IMR-90 (cell line): ENCODE results near the gene MARCHF9. TPM values are rescaled to one million over a fixed set of nuclear protein-coding genes. Genes with fewer than 3 reads are reported as not detected.

Experiments
- ATAC-seq: fragments of 200-7000 bp; cut with Tn5 transposase; 2 replicates; pipeline ENCODE4 v1.9.1; 2020; ENCODE audit warnings: low read depth, mild to moderate bottlenecking, moderate library complexity
- BruUV-seq: library from RNA; stranded (reverse); fragments of 400-500 nt; replicated peaks from 2 replicates; lab custom pipeline; 2021; lab: Mats Ljungman, UMichigan
- CTCF ChIA-PET: fragments of 300-600 bp; formaldehyde crosslinking; extraction: SDS; loops from one replicate; lab custom pipeline; 2021; ENCODE audit warnings: antibody characterized with exemption; lab: Yijun Ruan, JAX
- POLR2A ChIA-PET: fragments of 300-600 bp; sonication (Branson Sonifier 250); formaldehyde crosslinking; loops from one replicate; lab custom pipeline; 2022; ENCODE audit warnings: antibody characterized with exemption; ENCODE audit not compliant: unreplicated experiment; lab: Charles Lee
- DNase-seq: peaks from one replicate; pipeline ENCODE4 v3.0.0; 2013
- H2AFZ ChIP-seq: replicated peaks from 2 replicates; pipeline ENCODE3; 2013; ENCODE audit warnings: low read length, mild to moderate bottlenecking; ENCODE audit not compliant: poor library complexity
- H2AK5ac ChIP-seq: 2 replicates; pipeline ENCODE4 v1.6.1; 2013; ENCODE audit warnings: low read depth, low read length, inconsistent platforms
- H2AK9ac ChIP-seq: replicated peaks from 2 replicates; pipeline ENCODE3; 2013; ENCODE audit warnings: mild to moderate bottlenecking, low read depth, low read length, moderate library complexity; ENCODE audit not compliant: poor library complexity
- H2BK120ac ChIP-seq: 2 replicates; pipeline ENCODE4 v1.6.1; 2013; ENCODE audit warnings: low read depth, low read length, inconsistent platforms
- H2BK15ac ChIP-seq: 3 replicates; pipeline ENCODE4 v1.6.1; 2013; ENCODE audit warnings: low read depth, low read length, inconsistent platforms
- H2BK20ac ChIP-seq: 2 replicates; pipeline ENCODE4 v1.6.1; 2013; ENCODE audit warnings: low read depth, mild to moderate bottlenecking, inconsistent platforms, low read length, moderate library complexity
- H2BK5ac ChIP-seq: 2 replicates; pipeline ENCODE4 v1.6.1; 2013; ENCODE audit warnings: mild to moderate bottlenecking, low read depth, low read length, inconsistent platforms; ENCODE audit not compliant: poor library complexity, severe bottlenecking
- H3K14ac ChIP-seq: replicated peaks from 2 replicates; pipeline ENCODE4 v1.6.1; 2013; ENCODE audit warnings: low read depth, low read length, inconsistent platforms
- H3K18ac ChIP-seq: 2 replicates; pipeline ENCODE4 v1.6.1; 2013; ENCODE audit warnings: low read depth, low read length, control low read depth
- H3K23ac ChIP-seq: 2 replicates; pipeline ENCODE4 v1.6.1; 2013; ENCODE audit warnings: low read depth, low read length, inconsistent platforms
- H3K27ac ChIP-seq: 2 replicates; pipeline ENCODE4 v1.5.1; 2013; ENCODE audit warnings: mild to moderate bottlenecking, control low read depth, low read length; ENCODE audit not compliant: insufficient read depth
- H3K27me3 ChIP-seq: 2 replicates; pipeline ENCODE4 v1.6.1; 2013; ENCODE audit warnings: low read length; ENCODE audit not compliant: control insufficient read depth, insufficient read depth
- H3K36me3 ChIP-seq: 2 replicates; pipeline ENCODE4 v1.6.1; 2013; ENCODE audit warnings: low read length, mixed read lengths; ENCODE audit not compliant: control insufficient read depth, insufficient read depth
- H3K4ac ChIP-seq: 2 replicates; pipeline ENCODE4 v1.6.1; 2013; ENCODE audit warnings: low read depth, low read length, inconsistent platforms
- H3K4me1 ChIP-seq: 2 replicates; pipeline ENCODE4 v1.6.1; 2013; ENCODE audit warnings: low read length, mixed read lengths; ENCODE audit not compliant: control insufficient read depth, insufficient read depth
- H3K4me2 ChIP-seq: 2 replicates; pipeline ENCODE4 v1.6.1; 2013; ENCODE audit warnings: low read depth, mild to moderate bottlenecking, control low read depth, low read length, moderate library complexity
- H3K4me3 ChIP-seq: 2 replicates; pipeline ENCODE4 v1.5.1; 2013; ENCODE audit warnings: low read depth, mild to moderate bottlenecking, control low read depth, low read length, moderate library complexity; ENCODE audit not compliant: insufficient read depth
- H3K56ac ChIP-seq: 2 replicates; pipeline ENCODE4 v1.6.1; 2013; ENCODE audit warnings: low read length, inconsistent platforms; ENCODE audit not compliant: insufficient read depth; ENCODE audit errors: extremely low read depth
- H3K79me1 ChIP-seq, 2 experiments: 2 replicates each; pipeline ENCODE4 v1.6.1; 2013; ENCODE audit warnings: low read length in 2 of 2, inconsistent platforms in 1 of 2, low read depth in 1 of 2
- H3K9ac ChIP-seq: 2 replicates; pipeline ENCODE4 v1.6.1; 2013; ENCODE audit warnings: low read depth, low read length, control low read depth
- H3K9me1 ChIP-seq: 2 replicates; pipeline ENCODE4 v1.6.1; 2013; ENCODE audit warnings: low read length, inconsistent platforms; ENCODE audit not compliant: insufficient read depth
- H3K9me3 ChIP-seq: 2 replicates; pipeline ENCODE4 v1.6.1; 2013; ENCODE audit warnings: low read length; ENCODE audit not compliant: control insufficient read depth, insufficient read depth
- H4K20me1 ChIP-seq: 2 replicates; pipeline ENCODE4 v1.6.1; 2013; ENCODE audit warnings: low read length, inconsistent platforms; ENCODE audit not compliant: insufficient read depth
- H4K5ac ChIP-seq: 2 replicates; pipeline ENCODE4 v1.6.1; 2013; ENCODE audit warnings: mild to moderate bottlenecking, low read depth, low read length, control low read depth
- H4K8ac ChIP-seq, 2 experiments: 2 replicates each; pipeline ENCODE4 v1.6.1; 2013; ENCODE audit warnings: low read depth in 2 of 2, low read length in 2 of 2, control low read depth in 1 of 2, inconsistent platforms in 1 of 2
- H4K91ac ChIP-seq: 2 replicates; pipeline ENCODE4 v1.6.1; 2013; ENCODE audit warnings: low read depth, low read length, inconsistent platforms; ENCODE audit not compliant: insufficient read depth
- CEBPB ChIP-seq: IDR thresholded peaks from 2 replicates; pipeline ENCODE4 v1.6.1; 2012; ENCODE audit warnings: low read depth, low read length, improper control_type of control experiment
- MAFK ChIP-seq: IDR thresholded peaks from 2 replicates; pipeline ENCODE4 v1.6.1; 2012; ENCODE audit warnings: low read depth, low read length, improper control_type of control experiment
- MAZ ChIP-seq: IDR thresholded peaks from 2 replicates; pipeline ENCODE4 v1.6.1; 2012; ENCODE audit warnings: low read depth, mild to moderate bottlenecking, low read length, improper control_type of control experiment, moderate library complexity, borderline replicate concordance
- RFX5 ChIP-seq: IDR thresholded peaks from 2 replicates; pipeline ENCODE4 v1.8.0; 2012; ENCODE audit warnings: low read depth, mild to moderate bottlenecking, low read length, moderate library complexity
- SMC3 ChIP-seq: fragments of 150-350 bp; IDR thresholded peaks from 2 replicates; pipeline ENCODE4 v1.6.1; 2016; ENCODE audit warnings: low read depth, mild to moderate bottlenecking, antibody characterized with exemption, low read length, moderate library complexity
- WGBS, 2 experiments: methylation state at CpG; one replicate each; pipeline versions ENCODE4 v1.1.5 to v1.1.7; 2013; ENCODE audit warnings: missing lambda C conversion rate in 2 of 2; ENCODE audit not compliant: insufficient read length in 1 of 2; ENCODE audit errors: extremely low coverage in 2 of 2; 5-methylcytosine and 5-hydroxymethylcytosine counted together
- dilution Hi-C: fragments of 300-500 bp; cut with HindIII; formaldehyde crosslinking; loops from one replicate; pipeline ENCODE4 v1.14.3; 2018; ENCODE audit warnings: low sequenced_read_pairs; ENCODE audit not compliant: unreplicated experiment
- in situ Hi-C: fragments of 300-500 bp; cut with MboI; formaldehyde crosslinking; loops from 3 replicates; pipeline ENCODE4 v1.14.3; 2019; ENCODE audit warnings: low sequenced_read_pairs, inconsistent platforms, mixed read lengths
- intact Hi-C: fragments of 100-400 bp; cut with micrococcal nuclease; formaldehyde crosslinking; loops from 2 replicates; pipeline ENCODE4 v1.10.0; 2022
- polyA plus RNA-seq, 3 experiments: library from polyadenylated mRNA; depleted of rRNA; stranded (reverse); fragments of >200 nt; gene quantifications; 2 replicates each; pipeline ENCODE4 v1.2.3, GENCODE V29; 2012; ENCODE audit warnings: low replicate concordance in 1 of 3
- total RNA-seq: library from RNA; depleted of rRNA; stranded (reverse); fragments of >200 nt; gene quantifications from 2 replicates; pipeline ENCODE4 v1.2.3, GENCODE V29; 2012

The MARCHF9 gene
- total and polyA plus RNA-seq, 2 of the 4 experiments (the other 2 are of a cell fraction): 1.1 to 5.4 TPM

- Histone ChIP-seq H3K9me1 (0 out of 2 replicates have a peak, but pooled peaks cover 3% of the 10 kb centered on the region), H3K4me2 (no peak overlapping the region), H4K8ac (no peak overlapping the region), H3K4ac (no peak overlapping the region), H3K79me1 (no peaks in the 10 kb centered on the region; a peak in 1 of 4 replicates), H3K23ac (no peak overlapping the region), H4K20me1 (no peaks in the 10 kb centered on the region), H2AK9ac (no peak overlapping the region), H2BK120ac (no peak overlapping the region), H3K4me3 (no peak overlapping the region), H2AK5ac (no peak overlapping the region), H4K5ac (no peak overlapping the region), H3K14ac (no peak overlapping the region), H3K9me3 (no peaks in the 10 kb centered on the region), H3K27ac (no peak overlapping the region), H3K27me3 (no peaks in the 10 kb centered on the region), H2BK20ac (no peak overlapping the region), H4K91ac (no peak overlapping the region), H2BK5ac (no peak overlapping the region), H2BK15ac (no peak overlapping the region), H3K9ac (no peak overlapping the region), H3K36me3 (peaks cover 56% of the 10 kb centered on the region), H2AFZ (no peak overlapping the region), H3K4me1 (no peaks in the 10 kb centered on the region), H3K18ac (no peak overlapping the region), H3K56ac (no peak overlapping the region)
- no TSS peak for BruUV-seq
- ChIA-PET CTCF (interaction anchor here (0.9 kb wide), 1 partner anchor 9 kb away, joined by 4 read pairs; no protein-coding TSS in a partner anchor), POLR2A (no interaction called here)
- in situ Hi-C loops: no loop called here
- dilution Hi-C loops: no loop called here
- TF ChIP-seq SMC3 (no peak), CEBPB (no peak), RFX5 (no peak), MAFK (no peak), MAZ (no peak)
- intact Hi-C loops: no loop called here
- no peak for ATAC-seq
- no peak for DNase-seq
- WGBS, 2 experiments: no CpG with 5 or more reads among the region's 4 CpGs
Measured at GRCh38 chr12:57716305-57716704, 38.6 kb upstream of the MARCHF9 start.
